Measurements from ENCODE around the gene EQTN.

EQTN gene

GRCh38 chr9:27308691-27309390 lies 11.9 kb upstream of the EQTN start:
- no peak for TF ChIP-seq CTCF (IDR thresholded peaks at IDR 0.05; ENCODE audit: extremely low read depth, insufficient read depth, missing control alignments)
- in situ Hi-C loops (cut with MboI; ENCODE audit: low pct_unique_long_range_greater_than_20kb, low sequenced_read_pairs, unreplicated experiment), result no loop called here

GRCh38 chr9:27304521-27304920 lies 7.6 kb upstream of the EQTN start:
- no peak for DNase-seq (ENCODE audit: low spot score)
- in situ Hi-C loops (cut with MboI; ENCODE audit: low pct_unique_long_range_greater_than_20kb, low sequenced_read_pairs, unreplicated experiment), result no loop called here
- no peak for TF ChIP-seq CTCF (IDR thresholded peaks at IDR 0.05; ENCODE audit: extremely low read depth, insufficient read depth, missing control alignments)

More at GRCh38 chr9:27308691-27309390, 11.9 kb upstream of the EQTN start:
- DNase-seq (ENCODE audit: low spot score), result no peak

GRCh38 chr9:27303219-27303618 lies 6.3 kb upstream of the EQTN start:
- TF ChIP-seq CTCF (IDR thresholded peaks at IDR 0.05; ENCODE audit: extremely low read depth, insufficient read depth, missing control alignments), result no peak
- no peak for DNase-seq (ENCODE audit: low spot score)
- in situ Hi-C loops (cut with MboI; ENCODE audit: low pct_unique_long_range_greater_than_20kb, low sequenced_read_pairs, unreplicated experiment), result no loop called here

- DNase-seq (ENCODE audit: low spot score), result no peak
- in situ Hi-C loops (cut with MboI; ENCODE audit: low pct_unique_long_range_greater_than_20kb, low sequenced_read_pairs, unreplicated experiment), result loop anchor here (25.0 kb wide), 1 partner anchor 257 kb away; no protein-coding TSS in a partner anchor
- TF ChIP-seq CTCF (IDR thresholded peaks at IDR 0.05; ENCODE audit: extremely low read depth, insufficient read depth, missing control alignments), result no peak
These were observed 3.0 kb downstream of the EQTN start for GRCh38 chr9:27293996-27294395.

GRCh38 chr9:27292659-27293405 lies 4.1 kb downstream of the EQTN start:
- DNase-seq (ENCODE audit: low spot score), result no peak
- in situ Hi-C loops (cut with MboI; ENCODE audit: low pct_unique_long_range_greater_than_20kb, low sequenced_read_pairs, unreplicated experiment), result loop anchor here (25.0 kb wide), 1 partner anchor 256 kb away; no protein-coding TSS in a partner anchor
- no peak for TF ChIP-seq CTCF (IDR thresholded peaks at IDR 0.05; ENCODE audit: extremely low read depth, insufficient read depth, missing control alignments)

- no peak for DNase-seq (ENCODE audit: low spot score)
- in situ Hi-C loops (cut with MboI; ENCODE audit: low pct_unique_long_range_greater_than_20kb, low sequenced_read_pairs, unreplicated experiment), result loop anchor here (25.0 kb wide), 1 partner anchor 254 kb away; no protein-coding TSS in a partner anchor
- no peak for TF ChIP-seq CTCF (IDR thresholded peaks at IDR 0.05; ENCODE audit: extremely low read depth, insufficient read depth, missing control alignments)
These were observed 5.7 kb downstream of the EQTN start for GRCh38 chr9:27291292-27291691.

All from GM13977 (cell line).